DOHH2 (cell line): ENCODE measurements around the gene FLRT1.

Experiments
- CTCF ChIP-seq: fragments of 200-600 bp; sonication (generic); IDR thresholded peaks from one replicate; pipeline ENCODE4 v1.5.1; 2014; ENCODE audit warnings: antibody characterized with exemption, mild to moderate bottlenecking, low read depth, low read length; ENCODE audit not compliant: poor library complexity, severe bottlenecking
- EZH2phosphoT487 ChIP-seq: fragments of 200-600 bp; sonication (generic); IDR thresholded peaks from 2 replicates; pipeline ENCODE4 v1.6.1; 2017; ENCODE audit warnings: borderline replicate concordance, mild to moderate bottlenecking, antibody characterized with exemption, low read length, moderate library complexity, mixed read lengths

DNA sequence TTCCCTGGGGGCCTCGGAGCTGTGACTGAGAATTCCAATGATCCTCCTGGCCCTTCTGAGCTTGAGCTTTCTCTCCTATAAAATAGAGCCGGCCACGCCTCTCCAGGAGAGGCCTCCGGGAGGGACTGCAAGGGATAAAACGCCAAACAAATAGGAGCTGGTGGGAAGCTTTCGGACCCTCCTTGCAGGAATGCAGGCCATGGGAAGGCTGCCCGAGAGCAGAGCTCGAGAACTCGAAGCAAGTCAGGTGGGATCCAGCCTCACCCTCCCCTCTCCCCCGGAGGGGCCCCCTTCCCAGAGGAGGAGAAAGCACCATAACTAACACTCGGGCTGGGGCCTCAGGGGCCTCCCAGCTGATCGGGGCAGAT, 34.6 kb downstream of the FLRT1 start:
- TF ChIP-seq EZH2phosphoT487 = no peak
- TF ChIP-seq CTCF = no peak
